Kidney epithelial cell (primary cell): ENCODE results near the gene CPNE4. TPM values are rescaled to one million over a fixed set of nuclear protein-coding genes. Genes with fewer than 3 reads are reported as not detected.

Source experiments
- DNase-seq: peaks from one replicate; pipeline ENCODE4 v3.0.0-alpha.2; 2010; ENCODE audit warnings: low read depth
- H3K27me3 ChIP-seq: 2 replicates; pipeline ENCODE4 v1.6.0; 2011; ENCODE audit warnings: low read length; ENCODE audit not compliant: control insufficient read depth, insufficient read depth
- H3K36me3 ChIP-seq: 2 replicates; pipeline ENCODE4 v1.5.1; 2011; ENCODE audit warnings: low read length; ENCODE audit not compliant: control insufficient read depth, insufficient read depth
- H3K4me3 ChIP-seq: 2 replicates; pipeline ENCODE4 v1.5.1; 2011; ENCODE audit warnings: low read depth, mild to moderate bottlenecking, control low read depth, low read length
- CTCF ChIP-seq: IDR thresholded peaks from 2 replicates; pipeline ENCODE4 v1.5.1; 2011; ENCODE audit warnings: mild to moderate bottlenecking, moderate library complexity, low read length, control low read depth, inconsistent platforms; ENCODE audit not compliant: insufficient read depth, poor library complexity, severe bottlenecking
- total RNA-seq: library from RNA; depleted of rRNA; stranded (reverse); fragments of >200 nt; gene quantifications from 2 replicates; pipeline ENCODE4 v1.2.3, GENCODE V29; 2015

Gene CPNE4
- total RNA-seq, 1 donor from 2014 or later, result 3.7 TPM

- DNase-seq, result no peak
- TF ChIP-seq CTCF, result no peak
- H3K4me3 ChIP-seq, result no peak overlapping the region
- no peaks in the 10 kb centered on the region for H3K27me3 ChIP-seq
- H3K36me3 ChIP-seq, result no peaks in the 10 kb centered on the region
Measured at GRCh38 chr3:131547585-131547984, 487.2 kb downstream of the CPNE4 start.

GRCh38 chr3:131546441-131546840 is 488.4 kb downstream of the CPNE4 start:
- Histone ChIP-seq H3K27me3 (no peaks in the 10 kb centered on the region), H3K36me3 (no peaks in the 10 kb centered on the region), H3K4me3 (no peak overlapping the region)
- DNase-seq, result no peak
- no peak for TF ChIP-seq CTCF

GRCh38 chr3:131544557-131544956 is 490.3 kb downstream of the CPNE4 start:
- DNase-seq, result no peak

GRCh38 chr3:131543714-131544113 is 491.1 kb downstream of the CPNE4 start:
- Histone ChIP-seq H3K36me3 (no peaks in the 10 kb centered on the region), H3K4me3 (no peak overlapping the region), H3K27me3 (no peaks in the 10 kb centered on the region)
- no peak for TF ChIP-seq CTCF
- DNase-seq, result no peak

More at GRCh38 chr3:131544557-131544956, 490.3 kb downstream of the CPNE4 start:
- Histone ChIP-seq H3K36me3 (no peaks in the 10 kb centered on the region), H3K27me3 (no peaks in the 10 kb centered on the region), H3K4me3 (no peak overlapping the region)
- TF ChIP-seq CTCF, result no peak

GRCh38 chr3:131541288-131541687 is 493.5 kb downstream of the CPNE4 start:
- H3K27me3 ChIP-seq, result no peaks in the 10 kb centered on the region
- no peak for DNase-seq
- H3K36me3 ChIP-seq, result no peaks in the 10 kb centered on the region
- H3K4me3 ChIP-seq, result no peak overlapping the region
- TF ChIP-seq CTCF, result no peak

GRCh38 chr3:131540821-131541220 is 494.0 kb downstream of the CPNE4 start:
- TF ChIP-seq CTCF, result no peak
- Histone ChIP-seq H3K4me3 (no peak overlapping the region), H3K36me3 (no peaks in the 10 kb centered on the region), H3K27me3 (no peaks in the 10 kb centered on the region)
- DNase-seq, result no peak
